HepG2 (cell line): ENCODE results near the gene CAPN11. TPM values are rescaled to one million over a fixed set of nuclear protein-coding genes. Genes with fewer than 3 reads are reported as not detected.

Experiments
- ARID2 ChIP-seq: sonication (generic); formaldehyde crosslinking; IDR thresholded peaks from 2 replicates; pipeline ENCODE4 v1.8.1; 2022; ENCODE audit warnings: mild to moderate bottlenecking, missing genetic modification reagents, borderline replicate concordance
- FOSL1 ChIP-seq: sonication (generic); formaldehyde crosslinking; IDR thresholded peaks from 2 replicates; pipeline ENCODE4 v1.9.0; 2021; ENCODE audit warnings: missing genetic modification reagents, borderline replicate concordance
- FOXM1 ChIP-seq: sonication (generic); formaldehyde crosslinking; IDR thresholded peaks from 2 replicates; pipeline ENCODE4 v1.5.0; 2020; ENCODE audit warnings: missing genetic modification reagents
- HOXA9 ChIP-seq: sonication (generic); formaldehyde crosslinking; IDR thresholded peaks from 2 replicates; pipeline ENCODE4 v1.8.1; 2022; ENCODE audit warnings: missing genetic modification reagents, mild to moderate bottlenecking, moderate library complexity, borderline replicate concordance
- IRF2 ChIP-seq: IDR thresholded peaks from 2 replicates; pipeline ENCODE4 v1.6.1; 2018; ENCODE audit warnings: missing genetic modification reagents, missing compliant biosample characterization
- JUNB ChIP-seq: sonication (generic); formaldehyde crosslinking; IDR thresholded peaks from 2 replicates; pipeline ENCODE4 v1.8.0; 2022; ENCODE audit warnings: missing genetic modification reagents, mild to moderate bottlenecking, borderline replicate concordance
- KDM2A ChIP-seq: sonication (generic); formaldehyde crosslinking; IDR thresholded peaks from 2 replicates; pipeline ENCODE4 v1.4.0; 2020; ENCODE audit warnings: low read depth, missing genetic modification reagents, borderline replicate concordance
- KDM5A ChIP-seq: fragments of 200-600 bp; sonication (generic); IDR thresholded peaks from 2 replicates; pipeline ENCODE4 v1.7.0; 2018; ENCODE audit warnings: antibody characterized with exemption, mild to moderate bottlenecking, low read length, borderline replicate concordance
- KLF15 ChIP-seq: sonication (generic); formaldehyde crosslinking; IDR thresholded peaks from 2 replicates; pipeline ENCODE4 v1.8.1; 2023; ENCODE audit warnings: borderline replicate concordance, mild to moderate bottlenecking, inconsistent platforms, missing genetic modification reagents, mixed read lengths
- KLF9 ChIP-seq: IDR thresholded peaks from 2 replicates; pipeline ENCODE4 v1.6.1; 2016; ENCODE audit warnings: low read depth
- MAFF ChIP-seq: IDR thresholded peaks from 2 replicates; pipeline ENCODE4 v1.6.1; 2011; ENCODE audit warnings: low read depth, low read length, improper control_type of control experiment
- NONO ChIP-seq, 2 experiments: fragments of 450-650 bp in 1 of 2; sonication (generic) in 1 of 2; formaldehyde crosslinking in 1 of 2; IDR thresholded peaks in 1 of 2; conservative IDR thresholded peaks in 1 of 2; 2 replicates each; pipeline versions ENCODE4 v1.6.1 to v1.8.0; 2017 to 2022; ENCODE audit warnings: mild to moderate bottlenecking in 1 of 2, missing genetic modification reagents in 1 of 2, moderate library complexity in 1 of 2
- NR2F2 ChIP-seq: IDR thresholded peaks from 2 replicates; pipeline ENCODE4 v1.6.1; 2012; ENCODE audit warnings: low read depth, inconsistent platforms, borderline replicate concordance
- PHF8 ChIP-seq: sonication (generic); formaldehyde crosslinking; IDR thresholded peaks from 2 replicates; pipeline ENCODE4 v1.5.0; 2020; ENCODE audit warnings: missing genetic modification reagents
- PITX1 ChIP-seq: sonication (generic); formaldehyde crosslinking; IDR thresholded peaks from 2 replicates; pipeline ENCODE4 v1.5.1; 2020; ENCODE audit warnings: mild to moderate bottlenecking, missing genetic modification reagents
- REPIN1 ChIP-seq: sonication (generic); formaldehyde crosslinking; IDR thresholded peaks from 2 replicates; pipeline ENCODE4 v1.8.0; 2022; ENCODE audit warnings: missing genetic modification reagents, low read depth, mild to moderate bottlenecking, borderline replicate concordance
- RXRA ChIP-seq: sonication (generic); formaldehyde crosslinking; IDR thresholded peaks from 2 replicates; pipeline ENCODE4 v1.5.1; 2020; ENCODE audit warnings: missing genetic modification reagents
- SAP130 ChIP-seq: IDR thresholded peaks from 2 replicates; pipeline ENCODE4 v1.6.1; 2016; ENCODE audit warnings: low read depth
- TARDBP ChIP-seq: sonication (generic); formaldehyde crosslinking; IDR thresholded peaks from 2 replicates; pipeline ENCODE4 v1.8.0; 2022; ENCODE audit warnings: mild to moderate bottlenecking, missing genetic modification reagents
- TOPORS ChIP-seq: sonication (generic); formaldehyde crosslinking; IDR thresholded peaks from 2 replicates; pipeline ENCODE4 v1.8.0; 2023; ENCODE audit warnings: mild to moderate bottlenecking, missing genetic modification reagents
- ZNF274 ChIP-seq: sonication (generic); formaldehyde crosslinking; IDR thresholded peaks from 2 replicates; pipeline ENCODE4 v1.5.1; 2020; ENCODE audit warnings: mild to moderate bottlenecking, missing genetic modification reagents
- ZNF292 ChIP-seq: sonication (generic); formaldehyde crosslinking; IDR thresholded peaks from 2 replicates; pipeline ENCODE4 v1.8.1; 2022; ENCODE audit warnings: mild to moderate bottlenecking, low read depth, missing genetic modification reagents, borderline replicate concordance
- ZNF546 ChIP-seq: sonication (generic); formaldehyde crosslinking; conservative IDR thresholded peaks from 2 replicates; pipeline ENCODE4 v1.8.1; 2023; ENCODE audit warnings: mild to moderate bottlenecking, missing genetic modification reagents
- ZNF547 ChIP-seq: sonication (generic); formaldehyde crosslinking; IDR thresholded peaks from 2 replicates; pipeline ENCODE4 v1.5.1; 2020; ENCODE audit warnings: mild to moderate bottlenecking, missing genetic modification reagents
- ZNF563 ChIP-seq: sonication (generic); formaldehyde crosslinking; IDR thresholded peaks from 2 replicates; pipeline ENCODE4 v1.8.0; 2022; ENCODE audit warnings: mild to moderate bottlenecking, moderate library complexity, missing genetic modification reagents
- ZNF605 ChIP-seq: sonication (generic); formaldehyde crosslinking; IDR thresholded peaks from 2 replicates; pipeline ENCODE4 v1.8.0; 2022; ENCODE audit warnings: mild to moderate bottlenecking, missing genetic modification reagents
- polyA plus RNA-seq, 8 experiments: library from polyadenylated mRNA; depleted of rRNA in 3 of 8; stranded (reverse) in 7 of 8; unstranded in 1 of 8; fragments of >200 nt; fragmentation: Illumina TruSeq in 4 of 8; extraction: Trizol in 4 of 8; gene quantifications; 2 replicates each; pipeline versions ENCODE4 v1.2.1 to v1.2.3, GENCODE V29; 2011 to 2016; ENCODE audit warnings: low read depth in 4 of 8, missing spikeins in 1 of 8, mixed read lengths in 1 of 8; ENCODE audit not compliant: insufficient read depth in 1 of 8
- total RNA-seq, 5 experiments: library from RNA; depleted of rRNA; stranded (reverse); fragments of >200 nt; fragmentation: Illumina TruSeq; extraction: Trizol; gene quantifications; 2 replicates each; pipeline ENCODE4 v1.2.3, GENCODE V29; 2016; ENCODE audit warnings: low read depth in 1 of 5
- TF ChIP-seq, protein P1 (sequence below): sonication (generic); formaldehyde crosslinking; IDR thresholded peaks from 2 replicates; pipeline ENCODE4 v1.8.0; 2022; ENCODE audit warnings: mild to moderate bottlenecking, missing genetic modification reagents, borderline replicate concordance
- TF ChIP-seq, protein P2 (sequence below): sonication (generic); formaldehyde crosslinking; IDR thresholded peaks from 2 replicates; pipeline ENCODE4 v1.9.0; 2021; ENCODE audit warnings: missing genetic modification reagents, mild to moderate bottlenecking, borderline replicate concordance

Gene CAPN11
- total and polyA plus RNA-seq, 2 of the 13 experiments (the other 11 are each of a cell fraction or from before 2014, with no cell fraction given) = 0.07 to 0.11 TPM

DNA sequence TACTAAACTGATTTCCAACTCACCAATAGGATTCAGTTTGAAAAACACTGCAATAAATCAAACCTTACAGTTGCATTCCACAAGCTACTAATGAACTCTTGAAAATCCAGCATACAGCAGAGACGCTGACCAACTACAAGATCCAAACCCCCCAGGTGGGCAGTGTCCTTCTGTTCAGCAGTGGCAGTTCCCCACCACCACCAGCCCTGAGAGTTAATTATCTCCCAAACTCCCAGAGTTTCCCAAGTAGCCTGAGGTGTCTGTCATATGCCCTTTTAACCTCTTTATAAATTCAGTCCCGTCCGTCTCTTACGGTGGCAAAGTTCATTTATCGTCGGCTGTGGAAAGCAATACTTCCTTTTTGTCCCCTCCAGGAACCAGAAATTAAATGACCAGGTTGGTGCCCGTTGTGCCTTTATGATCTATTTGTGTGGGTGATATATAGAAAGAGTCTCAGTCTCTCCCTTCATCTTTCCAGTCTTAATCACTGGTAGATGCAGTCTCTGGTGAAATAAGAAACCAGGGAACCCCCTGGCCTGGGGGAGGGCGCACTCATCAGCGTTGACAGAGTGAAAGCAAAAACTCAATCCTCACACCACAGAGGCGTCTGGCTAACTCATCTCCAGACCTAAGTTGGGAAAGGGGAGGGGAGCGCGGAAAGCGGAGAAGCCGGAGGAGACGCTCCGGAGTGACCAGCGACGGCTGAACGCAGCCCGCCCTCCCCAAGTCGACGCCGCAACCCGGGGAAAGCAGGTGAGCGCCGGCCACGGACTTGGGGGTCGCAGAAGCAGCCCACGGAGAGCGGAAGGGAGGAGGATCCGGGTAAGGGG is 32.1 kb upstream of the CAPN11 start (continued):
- 0 out of 2 replicates have a peak, but pooled peaks have one; percentile 40 for TF ChIP-seq NR2F2
- no peak for TF ChIP-seq NONO (IDR thresholded peaks at IDR 0.05)
- no peak for TF ChIP-seq NONO (CRISPR knock-in tag; conservative IDR thresholded peaks at IDR 0.05)
- 0 out of 2 replicates have a peak, but pooled peaks have one; percentile 5 for TF ChIP-seq RXRA (CRISPR knock-in tag)
- TF ChIP-seq KDM5A = 0 out of 2 replicates have a peak, but pooled peaks have one; percentile 41
- TF ChIP-seq, protein P1, sequence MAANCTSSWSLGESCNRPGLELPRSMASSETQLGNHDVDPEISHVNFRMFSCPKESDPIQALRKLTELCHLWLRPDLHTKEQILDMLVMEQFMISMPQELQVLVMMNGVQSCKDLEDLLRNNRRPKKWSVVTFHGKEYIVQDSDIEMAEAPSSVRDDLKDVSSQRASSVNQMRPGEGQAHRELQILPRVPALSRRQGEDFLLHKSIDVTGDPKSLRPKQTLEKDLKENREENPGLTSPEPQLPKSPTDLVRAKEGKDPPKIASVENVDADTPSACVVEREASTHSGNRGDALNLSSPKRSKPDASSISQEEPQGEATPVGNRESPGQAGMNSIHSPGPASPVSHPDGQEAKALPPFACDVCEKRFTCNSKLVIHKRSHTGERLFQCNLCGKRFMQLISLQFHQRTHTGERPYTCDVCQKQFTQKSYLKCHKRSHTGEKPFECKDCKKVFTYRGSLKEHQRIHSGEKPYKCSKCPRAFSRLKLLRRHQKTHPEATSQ (CRISPR knock-in tag) = peak; percentile 66; the same call in 1 of the 2 replicates
- TF ChIP-seq KLF9 (CRISPR knock-in tag) = no peak
- TF ChIP-seq REPIN1 (CRISPR knock-in tag) = peak; percentile 43; the same call in 1 of the 2 replicates
- TF ChIP-seq TOPORS (CRISPR knock-in tag) = peak; percentile 61; the same call in 1 of the 2 replicates
- TF ChIP-seq TARDBP (CRISPR knock-in tag) = peak; percentile 56; the same call in 1 of the 2 replicates
- no peak for TF ChIP-seq KLF15 (CRISPR knock-in tag)
- TF ChIP-seq MAFF = no peak
- no peak for TF ChIP-seq ZNF563
- TF ChIP-seq KDM2A (CRISPR knock-in tag) = peak; percentile 62
- peak; percentile 21 for TF ChIP-seq PHF8
- TF ChIP-seq JUNB (CRISPR knock-in tag) = 0 out of 2 replicates have a peak, but pooled peaks have one; percentile 34
- TF ChIP-seq ZNF546 = peak; percentile 68; the same call in 1 of the 2 replicates
- TF ChIP-seq ZNF292 = peak; percentile 23; the same call in 1 of the 2 replicates
- 0 out of 2 replicates have a peak, but pooled peaks have one; percentile 9 for TF ChIP-seq ZNF274 (CRISPR knock-in tag)
- TF ChIP-seq FOXM1 = no peak
- peak; percentile 68 for TF ChIP-seq ZNF605 (CRISPR knock-in tag)
- peak; percentile 51; the same call in 1 of the 2 replicates for TF ChIP-seq ZNF547
- no peak for TF ChIP-seq HOXA9
- TF ChIP-seq, protein P2, sequence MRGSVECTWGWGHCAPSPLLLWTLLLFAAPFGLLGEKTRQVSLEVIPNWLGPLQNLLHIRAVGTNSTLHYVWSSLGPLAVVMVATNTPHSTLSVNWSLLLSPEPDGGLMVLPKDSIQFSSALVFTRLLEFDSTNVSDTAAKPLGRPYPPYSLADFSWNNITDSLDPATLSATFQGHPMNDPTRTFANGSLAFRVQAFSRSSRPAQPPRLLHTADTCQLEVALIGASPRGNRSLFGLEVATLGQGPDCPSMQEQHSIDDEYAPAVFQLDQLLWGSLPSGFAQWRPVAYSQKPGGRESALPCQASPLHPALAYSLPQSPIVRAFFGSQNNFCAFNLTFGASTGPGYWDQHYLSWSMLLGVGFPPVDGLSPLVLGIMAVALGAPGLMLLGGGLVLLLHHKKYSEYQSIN (CRISPR knock-in tag) = no peak
- TF ChIP-seq SAP130 = peak; percentile 7
- TF ChIP-seq PITX1 (CRISPR knock-in tag) = peak; percentile 46; the same call in 1 of the 2 replicates
- TF ChIP-seq IRF2 = no peak; the same call in 1 of the 2 replicates
- peak; percentile 73 for TF ChIP-seq ARID2 (CRISPR knock-in tag)
- no peak for TF ChIP-seq FOSL1 (CRISPR knock-in tag)
